CD14-positive monocyte (primary cell): ENCODE results near the gene GNG8. TPM values are rescaled to one million over a fixed set of nuclear protein-coding genes. Genes with fewer than 3 reads are reported as not detected.
A peak's percentile ranks its signal among the peaks of the same experiment; 100 is the strongest.

Experiments
- DNase-seq, 3 donors: peaks; one replicate each; pipeline ENCODE4 v3.0.0-alpha.2; 2011 to 2022
- H2AFZ ChIP-seq: 2 replicates; pipeline ENCODE4 v1.6.0; 2012; ENCODE audit warnings: mild to moderate bottlenecking, low read depth, low read length, inconsistent platforms; ENCODE audit not compliant: insufficient read depth, poor library complexity, severe bottlenecking
- H3K27ac ChIP-seq, 2 donors: 1 replicate in 1 of 2; 2 replicates in 1 of 2; pipeline ENCODE4 v1.5.1; 2012 to 2013; ENCODE audit warnings: low read length in 2 of 2, control low read depth in 1 of 2, inconsistent platforms in 1 of 2, low read depth in 1 of 2, mild to moderate bottlenecking in 1 of 2
- H3K27me3 ChIP-seq, 2 donors: one replicate each; pipeline versions ENCODE4 v1.6.0 to v1.6.1; 2011 to 2013; ENCODE audit warnings: low read length in 2 of 2; ENCODE audit not compliant: control insufficient read depth in 2 of 2, insufficient read depth in 2 of 2
- H3K36me3 ChIP-seq, 2 donors: replicated peaks in 1 of 2; 1 replicate in 1 of 2; 2 replicates in 1 of 2; pipeline versions ENCODE4 v1.5.1 to v1.6.1; 2012 to 2013; ENCODE audit warnings: low read length in 2 of 2, control low read depth in 1 of 2, inconsistent platforms in 1 of 2, mild to moderate bottlenecking in 1 of 2; ENCODE audit not compliant: insufficient read depth in 2 of 2, control insufficient read depth in 1 of 2
- H3K4me1 ChIP-seq, 2 donors: 1 replicate in 1 of 2; 2 replicates in 1 of 2; pipeline versions ENCODE4 v1.5.1 to v1.6.1; 2012 to 2013; ENCODE audit warnings: low read length in 2 of 2, control low read depth in 1 of 2, inconsistent platforms in 1 of 2, mild to moderate bottlenecking in 1 of 2, moderate library complexity in 1 of 2; ENCODE audit not compliant: insufficient read depth in 2 of 2, control insufficient read depth in 1 of 2
- H3K4me2 ChIP-seq: replicated peaks from 2 replicates; pipeline ENCODE3; 2012; ENCODE audit warnings: low read length, moderate library complexity, mild to moderate bottlenecking; ENCODE audit not compliant: poor library complexity, severe bottlenecking; ENCODE audit errors: extremely low read depth
- H3K4me3 ChIP-seq, 3 experiments: fragments of 200-600 bp in 1 of 3; sonication (generic) in 1 of 3; replicated peaks in 1 of 3; 1 replicate in 2 of 3; 2 replicates in 1 of 3; pipeline ENCODE4 v1.5.1; 2011 to 2013; ENCODE audit warnings: low read length in 3 of 3, mild to moderate bottlenecking in 3 of 3, control low read depth in 2 of 3, low read depth in 2 of 3, inconsistent platforms in 1 of 3, moderate library complexity in 1 of 3
- H3K79me2 ChIP-seq: 2 replicates; pipeline ENCODE4 v1.6.0; 2012; ENCODE audit warnings: mild to moderate bottlenecking, control low read depth, inconsistent platforms, low read length, moderate library complexity; ENCODE audit not compliant: insufficient read depth
- H3K9ac ChIP-seq: 2 replicates; pipeline ENCODE4 v1.6.0; 2017; ENCODE audit warnings: low read length, mild to moderate bottlenecking; ENCODE audit not compliant: insufficient read depth, poor library complexity, severe bottlenecking
- H3K9me3 ChIP-seq, 2 donors: replicated peaks in 1 of 2; 1 replicate in 1 of 2; 2 replicates in 1 of 2; pipeline versions ENCODE4 v1.5.1 to v1.6.1; 2012 to 2013; ENCODE audit warnings: low read length in 2 of 2, control low read depth in 1 of 2; ENCODE audit not compliant: control insufficient read depth in 1 of 2, insufficient read depth in 1 of 2
- H4K20me1 ChIP-seq: 2 replicates; pipeline ENCODE4 v1.6.0; 2012; ENCODE audit warnings: mild to moderate bottlenecking, low read length, control low read depth, moderate library complexity; ENCODE audit not compliant: insufficient read depth
- H3K27ac Mint-ChIP-seq, 7 donors: one replicate each; pipeline ENCODE4 v1.8.0; 2020; ENCODE audit warnings: mild to moderate bottlenecking in 7 of 7, mixed read lengths in 7 of 7, moderate library complexity in 6 of 7, inconsistent platforms in 2 of 7
- H3K27me3 Mint-ChIP-seq, 3 donors: one replicate each; pipeline ENCODE4 v1.8.0; 2021 to 2022; ENCODE audit warnings: low read depth in 3 of 3, mild to moderate bottlenecking in 3 of 3, mixed read lengths in 3 of 3, moderate library complexity in 3 of 3, inconsistent platforms in 1 of 3
- H3K36me3 Mint-ChIP-seq, 2 donors: one replicate each; pipeline ENCODE4 v1.8.0; 2020; ENCODE audit warnings: mixed read lengths in 2 of 2, inconsistent platforms in 1 of 2, mild to moderate bottlenecking in 1 of 2
- H3K4me1 Mint-ChIP-seq: one replicate; pipeline ENCODE4 v1.8.0; 2020; ENCODE audit warnings: mild to moderate bottlenecking, mixed read lengths
- H3K4me3 Mint-ChIP-seq, 2 donors: one replicate each; pipeline ENCODE4 v1.8.0; 2020; ENCODE audit warnings: mild to moderate bottlenecking in 2 of 2, mixed read lengths in 2 of 2, moderate library complexity in 1 of 2
- H3K9me3 Mint-ChIP-seq, 7 donors: one replicate each; pipeline ENCODE4 v1.8.0; 2020 to 2022; ENCODE audit warnings: mixed read lengths in 7 of 7, mild to moderate bottlenecking in 6 of 7, moderate library complexity in 6 of 7, inconsistent platforms in 2 of 7
- WGBS: methylation state at CpG from one replicate; pipeline ENCODE4 v1.1.5; 2013; ENCODE audit warnings: missing lambda C conversion rate; ENCODE audit not compliant: insufficient coverage; 5-methylcytosine and 5-hydroxymethylcytosine counted together
- intact Hi-C, 2 donors: fragments of 100-400 bp; cut with micrococcal nuclease; formaldehyde crosslinking; loops; one replicate each; pipeline versions ENCODE4 v1.15.0 to v1.15.1; 2023
- polyA plus RNA-seq, 3 donors: library from polyadenylated mRNA; depleted of rRNA in 1 of 3; unstranded in 2 of 3; stranded (reverse) in 1 of 3; fragments of 300-500 nt in 2 of 3; fragments of >200 nt in 1 of 3; fragmentation: Illumina TruSeq in 2 of 3; gene quantifications; 1 replicate in 2 of 3; 2 replicates in 1 of 3; pipeline ENCODE4 v1.2.3, GENCODE V29; 2012 to 2021
- TF ChIP-seq, protein P1 (sequence below): fragments of 200-600 bp; IDR thresholded peaks from one replicate; pipeline ENCODE4 v1.8.0; 2022; ENCODE audit warnings: antibody characterized with exemption, mild to moderate bottlenecking

The GNG8 gene
- polyA plus RNA-seq, 3 donors: not detected

DNA sequence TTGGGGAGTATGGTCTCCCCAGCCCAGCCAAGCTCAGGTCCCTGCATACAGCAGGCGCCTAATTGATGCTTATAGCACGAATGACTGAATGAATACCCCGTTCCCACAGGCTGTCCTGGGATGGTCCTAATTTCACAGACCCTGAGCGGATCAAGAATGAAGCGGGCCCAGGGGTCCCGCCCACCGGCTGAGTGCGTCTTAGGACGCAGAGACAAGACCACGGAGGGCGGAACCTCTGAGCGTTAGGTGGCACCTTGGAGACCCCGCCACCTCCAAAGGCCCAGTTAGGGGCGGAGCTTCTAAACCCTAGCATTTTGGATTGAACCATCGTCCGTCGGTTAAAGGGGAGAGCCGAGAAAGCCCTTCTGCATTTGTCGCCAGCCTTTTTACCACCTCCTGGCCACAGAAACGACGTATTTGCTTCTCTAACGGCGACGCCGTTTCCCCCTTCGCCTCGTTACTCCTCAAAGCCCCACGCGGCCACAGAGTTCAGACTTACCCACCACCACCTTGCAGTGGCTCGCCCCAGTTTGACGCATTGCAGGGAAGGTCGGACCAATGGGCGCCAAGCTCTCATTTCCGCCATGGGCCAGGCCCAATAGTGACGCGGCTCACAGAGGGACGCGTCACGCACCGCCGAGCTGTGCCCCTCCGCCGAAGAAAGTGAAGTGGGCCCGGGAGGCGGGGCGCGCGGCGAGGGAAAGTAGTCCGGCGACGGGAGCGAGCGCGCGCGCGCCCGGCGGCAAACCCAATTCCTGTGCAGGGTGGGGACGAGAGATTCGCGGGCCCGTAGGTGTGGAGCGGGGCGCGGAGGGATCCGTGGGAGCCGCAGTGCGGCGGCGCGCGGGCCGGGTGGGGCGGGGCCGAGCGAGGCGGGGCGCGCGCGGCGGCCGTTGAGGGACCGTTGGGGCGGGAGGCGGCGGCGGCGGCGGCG lies 35.4 kb downstream of the GNG8 start:
- Histone ChIP-seq H3K4me1 (peaks cover 30 to 36% of the 10 kb centered on the region in 2 donors), H3K79me2 (peaks cover 45% of the 10 kb centered on the region), H4K20me1 (peaks cover 39% of the 10 kb centered on the region), H3K27me3 (no peaks in the 10 kb centered on the region), H2AFZ (peak overlapping the region; percentile 89), H3K27ac (peak overlapping the region; percentile 99 to 100), H3K9me3 (peaks cover 4 to 6% of the 10 kb centered on the region in 2 donors), H3K4me2 (peak overlapping the region; percentile 88), H3K9ac (peak overlapping the region; percentile 98), H3K36me3 (peaks cover 3 to 8% of the 10 kb centered on the region in 2 donors), H3K4me3 (peak overlapping the region; percentile 90 to 99 (median 93))
- DNase-seq: peak; percentile 95 to 98 (median 98)
- peaks cover 34% of the 10 kb centered on the region for H3K4me1 Mint-ChIP-seq
- H3K27ac Mint-ChIP-seq: peak overlapping the region; percentile 100
- H3K36me3 Mint-ChIP-seq: peaks cover 12 to 16% of the 10 kb centered on the region in 2 donors
- TF ChIP-seq, protein P1, sequence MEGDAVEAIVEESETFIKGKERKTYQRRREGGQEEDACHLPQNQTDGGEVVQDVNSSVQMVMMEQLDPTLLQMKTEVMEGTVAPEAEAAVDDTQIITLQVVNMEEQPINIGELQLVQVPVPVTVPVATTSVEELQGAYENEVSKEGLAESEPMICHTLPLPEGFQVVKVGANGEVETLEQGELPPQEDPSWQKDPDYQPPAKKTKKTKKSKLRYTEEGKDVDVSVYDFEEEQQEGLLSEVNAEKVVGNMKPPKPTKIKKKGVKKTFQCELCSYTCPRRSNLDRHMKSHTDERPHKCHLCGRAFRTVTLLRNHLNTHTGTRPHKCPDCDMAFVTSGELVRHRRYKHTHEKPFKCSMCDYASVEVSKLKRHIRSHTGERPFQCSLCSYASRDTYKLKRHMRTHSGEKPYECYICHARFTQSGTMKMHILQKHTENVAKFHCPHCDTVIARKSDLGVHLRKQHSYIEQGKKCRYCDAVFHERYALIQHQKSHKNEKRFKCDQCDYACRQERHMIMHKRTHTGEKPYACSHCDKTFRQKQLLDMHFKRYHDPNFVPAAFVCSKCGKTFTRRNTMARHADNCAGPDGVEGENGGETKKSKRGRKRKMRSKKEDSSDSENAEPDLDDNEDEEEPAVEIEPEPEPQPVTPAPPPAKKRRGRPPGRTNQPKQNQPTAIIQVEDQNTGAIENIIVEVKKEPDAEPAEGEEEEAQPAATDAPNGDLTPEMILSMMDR: no peak
- intact Hi-C loops: loop anchor here in 1 of 2 donors (10.0 kb wide), 1 partner anchor 46 kb away; no protein-coding TSS in a partner anchor
- peaks cover 4 to 14% (median 5%) of the 10 kb centered on the region in 3 donors for H3K27me3 Mint-ChIP-seq
- H3K9me3 Mint-ChIP-seq: peaks cover 4 to 17% (median 15%) of the 10 kb centered on the region in 7 donors
- WGBS: 1% methylated on average over 90 of the region's 93 CpGs
- peak overlapping the region; percentile 95 to 97 for H3K4me3 Mint-ChIP-seq

DNA sequence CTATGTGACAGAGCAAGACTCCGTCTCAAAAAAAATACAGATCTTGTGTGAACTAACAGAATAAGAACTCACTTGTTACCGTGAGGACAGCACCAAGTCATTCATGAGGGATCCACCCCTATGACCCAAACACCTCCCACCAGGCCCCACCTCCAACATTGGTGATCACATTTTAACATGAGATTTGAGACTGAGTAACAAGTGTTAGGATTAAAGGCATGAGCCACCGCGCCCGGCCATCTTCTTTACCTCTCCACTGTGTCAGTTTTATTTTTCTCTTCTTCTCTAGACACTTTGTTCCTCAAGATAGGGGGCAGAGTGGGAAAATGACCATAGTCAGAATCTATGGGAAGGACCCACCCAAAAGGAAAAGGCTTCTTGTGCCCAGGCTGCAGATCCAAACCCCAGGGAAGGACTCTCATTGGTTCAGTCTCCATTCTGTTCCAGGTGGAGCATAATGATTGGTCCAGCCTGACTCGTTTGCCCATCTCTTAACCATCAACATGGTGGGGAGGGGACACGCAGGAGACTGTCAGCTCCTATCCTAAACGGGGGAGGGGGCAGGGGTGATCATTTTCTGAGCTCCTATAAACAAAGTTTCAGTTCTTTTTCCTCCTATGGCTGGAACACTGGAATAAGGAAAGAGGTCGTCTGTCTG lies 36.2 kb downstream of the GNG8 start:
- H3K4me1 Mint-ChIP-seq: peaks cover 33% of the 10 kb centered on the region
- H3K27ac Mint-ChIP-seq: peak overlapping the region; percentile 100
- H3K4me3 Mint-ChIP-seq: peak overlapping the region; percentile 95 to 97
- H2AFZ ChIP-seq: peak overlapping the region; percentile 89
- H3K9ac ChIP-seq: peak overlapping the region; percentile 98
- H3K27me3 ChIP-seq: no peaks in the 10 kb centered on the region
- H3K36me3 ChIP-seq: peaks cover 0 to under 1% of the 10 kb centered on the region in 2 donors
- peaks cover 4 to 6% of the 10 kb centered on the region in 2 donors for H3K9me3 ChIP-seq
- H3K4me1 ChIP-seq: peaks cover 30 to 36% of the 10 kb centered on the region in 2 donors
- TF ChIP-seq, protein P1: no peak
- WGBS: 40% methylated on average over 2 of the region's 9 CpGs
- intact Hi-C loops: loop anchor here in 1 of 2 donors (10.0 kb wide), 1 partner anchor 45 kb away; no protein-coding TSS in a partner anchor
- H3K9me3 Mint-ChIP-seq: peaks cover 4 to 17% (median 15%) of the 10 kb centered on the region in 7 donors
- peak overlapping the region; percentile 99 to 100 for H3K27ac ChIP-seq
- H3K4me2 ChIP-seq: peak overlapping the region; percentile 88
- peaks cover 31% of the 10 kb centered on the region for H4K20me1 ChIP-seq
- H3K36me3 Mint-ChIP-seq: peaks cover 4 to 9% of the 10 kb centered on the region in 2 donors
- peak in 1 of 3 donors; percentile 30 for DNase-seq
- H3K79me2 ChIP-seq: peaks cover 37% of the 10 kb centered on the region
- H3K4me3 ChIP-seq: peak overlapping the region; percentile 46 to 99 (median 93)
- peaks cover 5 to 14% (median 5%) of the 10 kb centered on the region in 3 donors for H3K27me3 Mint-ChIP-seq
